ENCODE results near the gene HDDC3.
A peak's percentile ranks its signal among the peaks of the same experiment; 100 is the strongest.

Gene HDDC3

GRCh38 chr15:90960298-90961091, 28.1 kb upstream of the HDDC3 start:
- H3K27ac ChIP-seq = no peak overlapping the region
- peaks cover 30% of the 10 kb centered on the region for H3K36me3 ChIP-seq
- H3K9me3 ChIP-seq = no peaks in the 10 kb centered on the region
- H3K4me1 ChIP-seq (ENCODE audit: control insufficient read depth in 1 of 2, insufficient read depth in 1 of 2, low read depth in 1 of 2, low read length in 1 of 2) = peaks cover 10 to 20% of the 10 kb centered on the region in 2 experiments
- H3K27me3 ChIP-seq = no peaks in the 10 kb centered on the region
- no peak overlapping the region for H3K4me3 ChIP-seq (ENCODE audit: low read depth in 1 of 2, low read length in 1 of 2)
- TF ChIP-seq CTCF (IDR thresholded peaks at IDR 0.05) = no peak

- H3K27ac ChIP-seq = no peak overlapping the region
- no peaks in the 10 kb centered on the region for H3K9me3 ChIP-seq
- peaks cover 27% of the 10 kb centered on the region for H3K36me3 ChIP-seq
- no peaks in the 10 kb centered on the region for H3K27me3 ChIP-seq
- no peak for TF ChIP-seq CTCF (IDR thresholded peaks at IDR 0.05)
- no peak overlapping the region for H3K4me3 ChIP-seq (ENCODE audit: low read depth in 1 of 2, low read length in 1 of 2)
- peaks cover 16 to 24% of the 10 kb centered on the region in 2 experiments for H3K4me1 ChIP-seq (ENCODE audit: control insufficient read depth in 1 of 2, insufficient read depth in 1 of 2, low read depth in 1 of 2, low read length in 1 of 2)
Observed at GRCh38 chr15:90959894-90960293, 27.5 kb upstream of the HDDC3 start.

- H3K36me3 ChIP-seq = peaks cover 27% of the 10 kb centered on the region
Observed at GRCh38 chr15:90959028-90959595, 26.8 kb upstream of the HDDC3 start.

GRCh38 chr15:90957791-90958190, 25.4 kb upstream of the HDDC3 start:
- H3K36me3 ChIP-seq = peaks cover 40% of the 10 kb centered on the region
- H3K27me3 ChIP-seq = no peaks in the 10 kb centered on the region
- TF ChIP-seq CTCF (IDR thresholded peaks at IDR 0.05) = no peak
- H3K27ac ChIP-seq = no peak overlapping the region
- H3K4me1 ChIP-seq (ENCODE audit: control insufficient read depth in 1 of 2, insufficient read depth in 1 of 2, low read depth in 1 of 2, low read length in 1 of 2) = peaks cover 23 to 30% of the 10 kb centered on the region in 2 experiments
- H3K4me3 ChIP-seq (ENCODE audit: low read depth in 1 of 2, low read length in 1 of 2) = no peak overlapping the region
- no peaks in the 10 kb centered on the region for H3K9me3 ChIP-seq

More at GRCh38 chr15:90959028-90959595, 26.8 kb upstream of the HDDC3 start:
- Histone ChIP-seq H3K4me1 (ENCODE audit: control insufficient read depth in 1 of 2, insufficient read depth in 1 of 2, low read depth in 1 of 2, low read length in 1 of 2) (peaks cover 23 to 30% of the 10 kb centered on the region in 2 experiments), H3K4me3 (ENCODE audit: low read depth in 1 of 2, low read length in 1 of 2) (no peak overlapping the region), H3K9me3 (no peaks in the 10 kb centered on the region), H3K27ac (no peak overlapping the region), H3K27me3 (no peaks in the 10 kb centered on the region)
- no peak for TF ChIP-seq CTCF (IDR thresholded peaks at IDR 0.05)

DNA sequence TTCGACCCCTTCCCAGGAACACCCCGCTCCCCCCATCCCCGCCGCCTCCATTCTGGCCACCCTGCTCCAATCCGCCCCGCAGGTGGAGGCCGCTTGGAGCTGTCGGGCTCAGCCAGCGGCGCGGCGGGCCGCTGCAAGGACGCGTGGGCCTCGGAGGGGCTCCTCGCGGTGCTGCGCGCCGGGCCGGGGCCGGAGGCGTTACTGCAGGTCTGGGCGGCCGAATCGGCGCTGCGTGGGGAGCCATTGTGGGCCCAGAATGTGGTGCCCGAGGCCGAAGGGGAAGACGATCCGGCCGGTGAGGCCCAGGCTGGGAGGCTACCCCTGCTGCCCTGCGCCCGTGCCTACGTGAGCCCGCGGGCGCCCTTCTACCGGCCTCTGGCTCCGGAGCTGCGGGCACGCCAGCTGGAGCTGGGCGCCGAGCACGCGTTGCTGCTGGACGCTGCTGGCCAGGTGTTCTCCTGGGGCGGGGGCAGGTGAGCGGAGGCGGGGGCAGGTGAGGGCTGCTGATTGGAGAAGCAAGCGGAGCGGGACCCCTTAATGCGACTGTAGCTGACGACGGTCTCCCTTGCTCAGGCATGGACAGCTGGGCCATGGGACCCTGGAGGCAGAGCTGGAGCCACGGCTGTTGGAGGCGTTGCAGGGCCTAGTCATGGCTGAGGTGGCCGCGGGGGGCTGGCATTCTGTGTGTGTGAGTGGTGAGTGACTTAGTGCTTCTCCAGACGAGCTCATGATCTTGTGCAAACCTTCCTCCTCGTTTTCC, 24.9 kb upstream of the HDDC3 start:
- Histone ChIP-seq H3K9me3 (no peaks in the 10 kb centered on the region), H3K36me3 (peaks cover 43% of the 10 kb centered on the region), H3K27ac (no peak overlapping the region), H3K4me3 (ENCODE audit: low read depth in 1 of 2, low read length in 1 of 2) (peak overlapping the region; percentile 39 to 60), H3K27me3 (no peaks in the 10 kb centered on the region), H3K4me1 (ENCODE audit: control insufficient read depth in 1 of 2, insufficient read depth in 1 of 2, low read depth in 1 of 2, low read length in 1 of 2) (peaks cover 23 to 30% of the 10 kb centered on the region in 2 experiments)
- no peak for TF ChIP-seq CTCF (IDR thresholded peaks at IDR 0.05)
